ENCODE data around the gene NKAIN4. TPM values are rescaled to one million over a fixed set of nuclear protein-coding genes. Genes with fewer than 3 reads are reported as not detected.

NKAIN4 gene
- total RNA-seq, 1 experiment from 2014 or later, result not detected

DNA sequence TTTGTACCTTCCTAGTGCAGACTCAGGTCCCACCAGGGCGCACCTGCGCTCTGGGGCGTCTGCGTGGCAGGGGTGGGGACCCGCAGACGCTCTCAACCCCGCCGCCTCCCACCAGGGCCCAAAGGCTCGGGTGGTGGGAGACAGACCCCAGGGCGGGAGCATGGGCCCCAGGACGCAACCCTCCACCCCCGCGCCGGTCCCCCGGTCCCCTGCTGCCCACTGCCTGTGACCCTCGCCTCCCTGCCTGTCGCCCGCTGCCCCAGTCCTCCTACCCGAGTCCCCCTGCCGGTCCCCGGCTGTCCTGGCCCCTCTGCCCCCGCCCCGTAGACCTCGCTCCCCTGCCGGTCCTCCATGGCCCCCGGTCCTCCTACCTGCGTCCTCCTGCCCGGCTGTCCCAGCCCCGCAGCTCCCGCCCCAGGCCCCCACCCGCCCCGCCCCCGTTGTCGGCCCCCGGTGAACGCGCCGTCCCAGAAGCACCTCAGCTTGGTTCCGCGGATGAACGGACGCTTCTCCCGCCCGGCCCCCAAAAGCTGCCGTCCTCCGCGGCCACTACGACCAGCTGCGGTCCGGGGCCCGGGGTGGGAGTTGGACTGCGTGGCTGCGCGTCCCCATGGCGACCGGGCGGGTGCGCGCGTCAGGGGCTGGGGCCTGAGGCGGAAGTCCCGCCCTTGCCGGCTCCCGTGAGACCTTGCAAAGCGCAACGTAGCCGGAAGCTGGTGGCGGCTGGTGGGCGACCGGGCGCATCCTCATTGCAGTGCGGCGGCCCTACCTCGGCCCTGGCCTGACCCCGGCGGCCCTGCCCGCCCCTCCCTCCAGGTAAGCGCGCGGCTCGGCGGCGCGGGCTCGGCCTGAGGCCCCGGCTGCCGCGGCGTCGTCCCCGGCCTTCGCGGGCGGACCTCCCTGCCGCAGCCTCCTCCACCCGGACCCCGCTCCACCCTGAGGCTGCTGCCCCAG, 18.1 kb upstream of the NKAIN4 start, which contains the start of gene ARFGAP1:
Gene ARFGAP1, plus strand, starts transcription at position 709 of the 954 bp plus-strand sequence. CDS start 2,768 bp downstream, outside the sequence.
- H3K27me3 ChIP-seq (replicated peaks; ENCODE audit: insufficient read depth, low read depth, low read length, poor library complexity), result peaks cover 14% of the 10 kb centered on the region
- peak within 1 kb of the TSS; percentile 93 for H3K4me3 ChIP-seq (ENCODE audit: low read depth, low read length, poor library complexity, severe bottlenecking)
- peak; percentile 93 for DNase-seq (ENCODE audit: low spot score)
- ChIA-PET CTCF (no interaction called here), POLR2A (ENCODE audit: low non-redundant PET) (no interaction called here)
- H3K36me3 ChIP-seq (ENCODE audit: insufficient read depth, low read length, poor library complexity, severe bottlenecking), result peaks cover 12% of the 10 kb centered on the region
- peak within 1 kb of the TSS; percentile 70 for H3K27ac ChIP-seq (ENCODE audit: low read depth, low read length, poor library complexity, severe bottlenecking)
- TF ChIP-seq EZH2 (IDR thresholded peaks at IDR 0.05; ENCODE audit: borderline replicate concordance, low read depth, low read length, poor library complexity, severe bottlenecking), result no peak
- TF ChIP-seq, protein P1, sequence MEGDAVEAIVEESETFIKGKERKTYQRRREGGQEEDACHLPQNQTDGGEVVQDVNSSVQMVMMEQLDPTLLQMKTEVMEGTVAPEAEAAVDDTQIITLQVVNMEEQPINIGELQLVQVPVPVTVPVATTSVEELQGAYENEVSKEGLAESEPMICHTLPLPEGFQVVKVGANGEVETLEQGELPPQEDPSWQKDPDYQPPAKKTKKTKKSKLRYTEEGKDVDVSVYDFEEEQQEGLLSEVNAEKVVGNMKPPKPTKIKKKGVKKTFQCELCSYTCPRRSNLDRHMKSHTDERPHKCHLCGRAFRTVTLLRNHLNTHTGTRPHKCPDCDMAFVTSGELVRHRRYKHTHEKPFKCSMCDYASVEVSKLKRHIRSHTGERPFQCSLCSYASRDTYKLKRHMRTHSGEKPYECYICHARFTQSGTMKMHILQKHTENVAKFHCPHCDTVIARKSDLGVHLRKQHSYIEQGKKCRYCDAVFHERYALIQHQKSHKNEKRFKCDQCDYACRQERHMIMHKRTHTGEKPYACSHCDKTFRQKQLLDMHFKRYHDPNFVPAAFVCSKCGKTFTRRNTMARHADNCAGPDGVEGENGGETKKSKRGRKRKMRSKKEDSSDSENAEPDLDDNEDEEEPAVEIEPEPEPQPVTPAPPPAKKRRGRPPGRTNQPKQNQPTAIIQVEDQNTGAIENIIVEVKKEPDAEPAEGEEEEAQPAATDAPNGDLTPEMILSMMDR (conservative IDR thresholded peaks at IDR 0.05; ENCODE audit: low read depth, low read length), result no peak
- intact Hi-C loops (cut with micrococcal nuclease; ENCODE audit: unreplicated experiment), result no loop called here
- H3K9me3 ChIP-seq (ENCODE audit: low read depth, low read length, poor library complexity, severe bottlenecking), result no peaks in the 10 kb centered on the region
- BruUV-seq (replicated peaks), result no TSS peak
- H3K4me1 ChIP-seq (ENCODE audit: insufficient read depth, low read length, poor library complexity, severe bottlenecking), result peaks cover 5% of the 10 kb centered on the region

DNA sequence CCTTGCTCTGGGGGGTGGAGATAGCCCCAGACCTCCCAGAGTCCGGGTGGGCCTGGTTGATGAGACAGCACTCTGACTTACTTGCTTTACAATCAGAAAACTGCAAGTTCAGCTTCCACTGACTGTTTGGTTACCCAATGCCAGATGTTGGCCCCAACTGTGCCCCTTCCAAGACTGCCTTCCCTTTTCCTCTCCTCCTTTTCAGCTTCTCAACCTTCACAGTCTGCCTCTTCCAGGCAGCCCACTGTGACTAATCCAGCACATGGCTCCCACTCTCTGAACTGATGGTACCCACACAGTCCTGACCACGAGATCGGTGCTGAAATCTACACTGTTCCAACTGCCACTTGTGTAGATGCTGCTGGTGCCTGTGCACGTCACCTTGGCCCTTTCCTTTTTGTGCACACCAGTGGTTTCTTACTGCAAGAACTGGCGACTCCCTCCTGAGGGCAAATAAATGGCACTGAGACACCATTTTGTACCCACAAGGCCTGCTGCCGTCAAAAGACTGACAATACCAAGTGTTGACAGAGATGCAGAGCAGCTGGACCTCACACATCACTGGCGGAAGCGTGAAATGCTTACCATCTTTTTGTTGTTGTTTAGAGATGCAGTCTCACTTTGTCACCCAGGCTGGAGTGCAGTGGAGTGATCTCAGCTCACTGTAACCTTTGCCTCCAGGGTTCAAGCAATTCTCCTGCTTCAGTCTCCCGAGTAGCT, 16.5 kb upstream of the NKAIN4 start:
- TF ChIP-seq, protein P1 (conservative IDR thresholded peaks at IDR 0.05; ENCODE audit: low read depth, low read length), result no peak
- no peak for TF ChIP-seq EZH2 (IDR thresholded peaks at IDR 0.05; ENCODE audit: borderline replicate concordance, low read depth, low read length, poor library complexity, severe bottlenecking)
- H3K9me3 ChIP-seq (ENCODE audit: low read depth, low read length, poor library complexity, severe bottlenecking), result no peaks in the 10 kb centered on the region
- H3K27ac ChIP-seq (ENCODE audit: low read depth, low read length, poor library complexity, severe bottlenecking), result no peak overlapping the region
- POLR2A ChIA-PET (ENCODE audit: low non-redundant PET), result no interaction called here
- DNase-seq (ENCODE audit: low spot score), result no peak
- H3K36me3 ChIP-seq (ENCODE audit: insufficient read depth, low read length, poor library complexity, severe bottlenecking), result no peaks in the 10 kb centered on the region
- H3K27me3 ChIP-seq (replicated peaks; ENCODE audit: insufficient read depth, low read depth, low read length, poor library complexity), result peaks cover 27% of the 10 kb centered on the region
- intact Hi-C loops (cut with micrococcal nuclease; ENCODE audit: unreplicated experiment), result no loop called here
- CTCF ChIA-PET, result interaction anchor here (0.6 kb wide), 1 partner anchor 27 kb away, joined by 5 read pairs; no protein-coding TSS in a partner anchor
- BruUV-seq (replicated peaks), result no TSS peak
- no peak overlapping the region for H3K4me3 ChIP-seq (ENCODE audit: low read depth, low read length, poor library complexity, severe bottlenecking)
- H3K4me1 ChIP-seq (ENCODE audit: insufficient read depth, low read length, poor library complexity, severe bottlenecking), result peaks cover 5% of the 10 kb centered on the region

DNA sequence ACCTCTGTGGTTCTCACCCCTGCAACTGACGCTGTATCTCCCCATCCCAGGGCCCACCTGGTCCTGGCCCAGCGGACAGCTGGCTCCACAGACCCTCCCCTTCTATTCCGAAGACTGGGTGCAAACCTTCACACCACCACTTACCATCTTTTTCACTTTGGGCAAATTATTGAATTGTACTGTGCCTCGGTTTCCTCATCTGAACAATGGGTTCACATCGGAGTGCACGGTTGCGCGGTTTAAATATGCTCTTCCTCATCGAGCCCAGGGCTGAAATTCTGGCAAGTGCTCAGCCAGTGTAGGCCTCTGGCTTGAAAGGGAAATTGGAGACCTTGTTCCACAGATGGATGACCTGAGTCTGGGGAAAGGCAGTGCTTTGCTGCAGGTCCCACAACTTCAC, 15.5 kb upstream of the NKAIN4 start:
- ChIA-PET POLR2A (ENCODE audit: low non-redundant PET) (no interaction called here), CTCF (no interaction called here)
- no peaks in the 10 kb centered on the region for H3K9me3 ChIP-seq (ENCODE audit: low read depth, low read length, poor library complexity, severe bottlenecking)
- DNase-seq (ENCODE audit: low spot score), result no peak
- no peak overlapping the region for H3K4me3 ChIP-seq (ENCODE audit: low read depth, low read length, poor library complexity, severe bottlenecking)
- intact Hi-C loops (cut with micrococcal nuclease; ENCODE audit: unreplicated experiment), result no loop called here
- H3K36me3 ChIP-seq (ENCODE audit: insufficient read depth, low read length, poor library complexity, severe bottlenecking), result no peaks in the 10 kb centered on the region
- H3K27ac ChIP-seq (ENCODE audit: low read depth, low read length, poor library complexity, severe bottlenecking), result no peak overlapping the region
- peaks cover 5% of the 10 kb centered on the region for H3K4me1 ChIP-seq (ENCODE audit: insufficient read depth, low read length, poor library complexity, severe bottlenecking)
- no TSS peak for BruUV-seq (replicated peaks)
- TF ChIP-seq, protein P1 (conservative IDR thresholded peaks at IDR 0.05; ENCODE audit: low read depth, low read length), result no peak
- TF ChIP-seq EZH2 (IDR thresholded peaks at IDR 0.05; ENCODE audit: borderline replicate concordance, low read depth, low read length, poor library complexity, severe bottlenecking), result no peak
- H3K27me3 ChIP-seq (replicated peaks; ENCODE audit: insufficient read depth, low read depth, low read length, poor library complexity), result peaks cover 38% of the 10 kb centered on the region

Data from A673 (cell line).